Spleen (tissue), 7 donors: ENCODE results near the gene TMEM38A.

Source experiments
- CTCF ChIP-seq, 11 experiments: fragments of 200-600 bp in 7 of 11; fragments of 450-650 bp in 4 of 11; sonication (generic) in 4 of 11; IDR thresholded peaks in 8 of 11; conservative IDR thresholded peaks in 3 of 11; 1 replicate in 7 of 11; 2 replicates in 4 of 11; pipeline versions ENCODE4 v1.4.0 to v1.8.0; 2016 to 2021; ENCODE audit warnings: antibody characterized with exemption in 11 of 11, inconsistent platforms in 4 of 11, mild to moderate bottlenecking in 1 of 11
- POLR2AphosphoS5 ChIP-seq, 3 donors: sonication (generic); formaldehyde crosslinking; IDR thresholded peaks; one replicate each; pipeline ENCODE4 v1.5.1; 2017; ENCODE audit warnings: antibody characterized with exemption in 3 of 3
- donor health status: DM: no; HTN: no; CAD: no; lungs with moderate emphysema.
- donor health status: DM: no; HTN: no; CAD: no.
- donor health status: DM: no; HTN: no; CAD: no.

GRCh38 chr19:16678498-16678897, 17.6 kb downstream of the TMEM38A start:
- TF ChIP-seq POLR2AphosphoS5 (IDR thresholded peaks at IDR 0.05) (no peak), CTCF (IDR thresholded peaks at IDR 0.05 in 8 of 11, conservative IDR thresholded peaks at IDR 0.05 in 3 of 11) (no peak)
